DND-41 (cell line): ENCODE measurements around the gene EIF4E1B.

Experiments
- ATAC-seq: fragments of 200-7000 bp; cut with Tn5 transposase; 3 replicates; pipeline ENCODE4 v1.9.1; 2021; ENCODE audit warnings: low read depth; ENCODE audit not compliant: insufficient read depth
- DNase-seq: peaks from one replicate; pipeline ENCODE4 v3.0.0-alpha.2; 2020
- H2AFZ ChIP-seq: 2 replicates; pipeline ENCODE4 v1.6.0; 2012; ENCODE audit warnings: low read depth, low read length
- H3K27ac ChIP-seq: 2 replicates; pipeline ENCODE4 v1.5.1; 2012; ENCODE audit warnings: low read length, inconsistent platforms
- H3K27me3 ChIP-seq: fragments of 200-600 bp; sonication (generic); 2 replicates; pipeline ENCODE4 v1.6.0; 2012; ENCODE audit warnings: low read length, mild to moderate bottlenecking, inconsistent platforms; ENCODE audit not compliant: insufficient read depth, poor library complexity
- H3K36me3 ChIP-seq: 2 replicates; pipeline ENCODE4 v1.5.1; 2012; ENCODE audit warnings: low read length, inconsistent platforms; ENCODE audit not compliant: insufficient read depth
- H3K4me1 ChIP-seq: 2 replicates; pipeline ENCODE4 v1.5.1; 2012; ENCODE audit warnings: mild to moderate bottlenecking, low read length; ENCODE audit not compliant: insufficient read depth
- H3K4me2 ChIP-seq: 2 replicates; pipeline ENCODE4 v1.6.0; 2012; ENCODE audit warnings: mild to moderate bottlenecking, moderate library complexity, low read length, inconsistent platforms; ENCODE audit not compliant: insufficient read depth
- H3K4me3 ChIP-seq, 2 experiments: fragments of 200-600 bp in 1 of 2; shearing (Covaris generic) in 1 of 2; 2 replicates each; pipeline ENCODE4 v1.5.1; 2012 to 2016; ENCODE audit warnings: inconsistent platforms in 2 of 2, low read length in 2 of 2, mild to moderate bottlenecking in 2 of 2, low read depth in 1 of 2, moderate library complexity in 1 of 2
- H3K79me2 ChIP-seq: 2 replicates; pipeline ENCODE4 v1.6.0; 2012; ENCODE audit warnings: low read length, inconsistent platforms; ENCODE audit not compliant: insufficient read depth
- H3K9ac ChIP-seq: 2 replicates; pipeline ENCODE4 v1.6.0; 2012; ENCODE audit warnings: low read depth, mild to moderate bottlenecking, inconsistent platforms, low read length, moderate library complexity
- H3K9me3 ChIP-seq: 2 replicates; pipeline ENCODE4 v1.5.1; 2012; ENCODE audit warnings: low read length, moderate library complexity, mild to moderate bottlenecking, inconsistent platforms; ENCODE audit not compliant: insufficient read depth, severe bottlenecking
- H4K20me1 ChIP-seq: 2 replicates; pipeline ENCODE4 v1.6.0; 2012; ENCODE audit warnings: low read length; ENCODE audit not compliant: insufficient read depth
- EZH2 ChIP-seq: IDR thresholded peaks from 3 replicates; pipeline ENCODE4 v1.6.1; 2012; ENCODE audit warnings: borderline replicate concordance, low read depth, mild to moderate bottlenecking, moderate library complexity, low read length, inconsistent platforms; ENCODE audit not compliant: severe bottlenecking
- TF ChIP-seq, protein P1 (sequence below): IDR thresholded peaks from 2 replicates; pipeline ENCODE4 v1.5.1; 2012; ENCODE audit warnings: borderline replicate concordance, low read length, moderate library complexity, mild to moderate bottlenecking; ENCODE audit not compliant: poor library complexity, severe bottlenecking; ENCODE audit errors: extremely low read depth

EIF4E1B gene

DNA sequence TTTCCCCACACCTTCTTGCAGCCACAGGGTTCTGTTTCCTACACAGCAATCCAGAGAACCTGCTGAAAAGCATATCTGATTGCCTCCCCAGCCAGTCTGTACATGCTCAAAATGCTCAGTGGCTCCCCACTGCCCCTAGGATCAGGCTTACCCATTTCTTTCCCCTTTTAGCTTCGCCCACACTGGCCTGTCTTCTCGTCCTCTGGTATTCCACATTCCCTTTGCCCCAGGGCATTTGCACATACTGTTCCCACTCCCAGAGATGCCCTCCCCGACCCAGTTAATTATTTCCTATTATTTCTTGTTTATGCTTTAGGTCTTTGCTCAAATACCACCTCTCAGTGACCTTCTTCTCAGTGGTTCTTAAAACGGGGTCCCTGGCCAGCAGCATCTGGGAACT lies 10.1 kb downstream of the EIF4E1B start:
- Histone ChIP-seq H3K4me1 (no peaks in the 10 kb centered on the region), H3K79me2 (no peaks in the 10 kb centered on the region), H4K20me1 (no peaks in the 10 kb centered on the region), H3K9me3 (no peaks in the 10 kb centered on the region), H3K4me3 (no peak overlapping the region), H3K36me3 (no peaks in the 10 kb centered on the region), H3K27me3 (no peaks in the 10 kb centered on the region), H3K9ac (no peak overlapping the region), H3K4me2 (no peak overlapping the region), H2AFZ (no peak overlapping the region), H3K27ac (no peak overlapping the region)
- TF ChIP-seq, protein P1, sequence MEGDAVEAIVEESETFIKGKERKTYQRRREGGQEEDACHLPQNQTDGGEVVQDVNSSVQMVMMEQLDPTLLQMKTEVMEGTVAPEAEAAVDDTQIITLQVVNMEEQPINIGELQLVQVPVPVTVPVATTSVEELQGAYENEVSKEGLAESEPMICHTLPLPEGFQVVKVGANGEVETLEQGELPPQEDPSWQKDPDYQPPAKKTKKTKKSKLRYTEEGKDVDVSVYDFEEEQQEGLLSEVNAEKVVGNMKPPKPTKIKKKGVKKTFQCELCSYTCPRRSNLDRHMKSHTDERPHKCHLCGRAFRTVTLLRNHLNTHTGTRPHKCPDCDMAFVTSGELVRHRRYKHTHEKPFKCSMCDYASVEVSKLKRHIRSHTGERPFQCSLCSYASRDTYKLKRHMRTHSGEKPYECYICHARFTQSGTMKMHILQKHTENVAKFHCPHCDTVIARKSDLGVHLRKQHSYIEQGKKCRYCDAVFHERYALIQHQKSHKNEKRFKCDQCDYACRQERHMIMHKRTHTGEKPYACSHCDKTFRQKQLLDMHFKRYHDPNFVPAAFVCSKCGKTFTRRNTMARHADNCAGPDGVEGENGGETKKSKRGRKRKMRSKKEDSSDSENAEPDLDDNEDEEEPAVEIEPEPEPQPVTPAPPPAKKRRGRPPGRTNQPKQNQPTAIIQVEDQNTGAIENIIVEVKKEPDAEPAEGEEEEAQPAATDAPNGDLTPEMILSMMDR = no peak
- no peak for TF ChIP-seq EZH2
- no peak for ATAC-seq
- DNase-seq = no peak

DNA sequence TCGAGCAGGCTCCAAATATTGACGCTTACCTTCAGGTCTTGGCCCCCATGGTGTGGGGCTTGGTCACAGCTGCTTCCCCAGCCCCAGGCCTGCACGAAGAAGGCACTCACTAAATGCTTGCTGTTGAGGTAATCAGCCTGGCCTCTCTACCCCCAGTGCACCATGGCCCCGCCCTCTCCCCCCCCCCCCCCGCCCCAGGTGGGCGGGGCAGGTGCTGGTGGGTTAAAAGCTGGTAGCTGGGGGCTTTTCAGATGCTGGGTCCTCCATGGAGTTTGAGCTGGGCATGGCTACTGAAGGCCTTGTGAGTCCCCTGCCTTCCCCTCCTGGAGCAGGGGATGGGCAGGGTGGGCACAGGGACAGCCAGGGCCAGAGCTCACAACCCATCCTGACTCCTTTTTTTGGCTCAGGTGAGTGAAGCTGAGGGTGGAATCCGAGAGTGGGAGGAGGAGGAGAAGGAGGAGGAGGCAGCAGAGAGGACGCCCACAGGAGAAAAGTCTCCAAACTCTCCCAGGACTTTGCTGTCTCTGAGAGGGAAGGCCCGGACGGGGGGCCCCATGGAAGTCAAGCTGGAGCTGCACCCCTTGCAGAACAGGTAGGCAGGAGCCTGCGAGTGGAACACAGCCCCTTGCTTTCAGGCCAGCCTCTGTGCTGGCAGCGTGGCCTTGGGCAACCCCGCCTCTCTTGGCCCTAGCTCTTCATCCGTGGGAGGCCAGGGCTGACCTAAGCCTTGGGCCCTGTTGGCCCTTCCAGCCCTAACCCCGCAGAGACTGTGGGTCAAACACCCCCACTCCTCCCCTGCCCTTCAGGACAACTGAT lies 12.4 kb downstream of the EIF4E1B start:
- Histone ChIP-seq H3K9ac (no peak overlapping the region), H3K9me3 (no peaks in the 10 kb centered on the region), H2AFZ (no peak overlapping the region), H3K4me2 (no peak overlapping the region), H3K4me3 (no peak overlapping the region), H3K27me3 (no peaks in the 10 kb centered on the region), H3K79me2 (peaks cover 7% of the 10 kb centered on the region), H3K4me1 (peaks cover 16% of the 10 kb centered on the region), H4K20me1 (no peaks in the 10 kb centered on the region), H3K27ac (no peak overlapping the region), H3K36me3 (no peaks in the 10 kb centered on the region)
- no peak for ATAC-seq
- no peak for DNase-seq
- TF ChIP-seq EZH2 = no peak
- TF ChIP-seq, protein P1 = no peak

DNA sequence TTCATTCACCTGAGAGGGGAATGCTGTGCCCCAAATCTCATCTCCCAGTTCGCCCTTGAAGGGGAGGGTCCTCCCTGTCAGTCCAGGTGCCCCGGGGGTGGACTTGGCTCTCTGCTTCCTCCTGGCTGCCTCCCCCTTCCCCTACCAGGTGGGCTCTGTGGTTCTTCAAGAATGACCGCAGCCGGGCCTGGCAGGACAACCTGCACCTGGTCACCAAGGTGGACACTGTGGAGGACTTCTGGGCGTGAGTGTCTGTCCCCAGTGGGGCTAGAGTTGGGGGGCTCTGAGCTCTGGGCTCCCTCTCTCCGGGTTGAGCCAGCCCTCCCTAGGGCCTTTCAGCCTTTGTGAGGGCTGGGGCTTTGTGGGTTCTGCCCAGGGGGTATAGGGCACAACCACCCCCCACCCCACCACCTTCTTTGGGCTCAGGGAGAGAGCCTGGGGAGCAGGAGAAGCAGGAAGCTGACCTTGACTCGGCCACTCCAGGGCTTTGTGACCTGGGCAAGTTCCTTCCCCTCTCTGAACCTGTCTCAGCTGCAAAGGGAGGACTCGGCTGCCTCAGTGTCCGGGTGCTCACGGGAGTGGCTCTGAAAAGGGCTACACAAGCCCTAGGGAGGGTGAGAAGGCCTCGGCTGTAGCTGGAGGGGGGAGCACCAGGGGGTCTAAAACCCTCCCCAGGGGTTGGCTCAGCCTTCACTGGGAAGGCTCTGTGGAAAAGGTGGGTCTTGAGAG lies 13.2 kb downstream of the EIF4E1B start:
- TF ChIP-seq, protein P1 = no peak
- TF ChIP-seq EZH2 = no peak

More for the DNA sequence above, 13.2 kb downstream of the EIF4E1B start:
- no peak overlapping the region for H2AFZ ChIP-seq
- no peak overlapping the region for H3K9ac ChIP-seq
- H3K36me3 ChIP-seq = no peaks in the 10 kb centered on the region
- peaks cover 14% of the 10 kb centered on the region for H3K79me2 ChIP-seq
- peaks cover 3% of the 10 kb centered on the region; the same call in 1 of the 2 replicates for H4K20me1 ChIP-seq
- peaks cover 24% of the 10 kb centered on the region for H3K4me1 ChIP-seq
- no peaks in the 10 kb centered on the region for H3K9me3 ChIP-seq
- no peak overlapping the region for H3K27ac ChIP-seq
- DNase-seq (no peak), ATAC-seq (no peak)
- H3K27me3 ChIP-seq = no peaks in the 10 kb centered on the region
- no peak overlapping the region for H3K4me2 ChIP-seq
- no peak overlapping the region for H3K4me3 ChIP-seq
